Lower leg skin (tissue), 4 donors: ENCODE data around the gene ZFP42. TPM values are rescaled to one million over a fixed set of nuclear protein-coding genes. Genes with fewer than 3 reads are reported as not detected.
"Not testable (repeated sequence)": the region's sequence is repeated elsewhere in the genome, so short reads cannot be mapped to it uniquely, and the experiment has no call there.

Experiments
- DNase-seq, 2 donors: peaks; one replicate each; pipeline ENCODE4 v3.0.0-alpha.2; 2019; ENCODE audit warnings: low spot score in 2 of 2
- H3K4me3 ChIP-seq: fragments of 200-600 bp; sonication (generic); 2 replicates; pipeline ENCODE4 v1.5.1; 2017; ENCODE audit warnings: mild to moderate bottlenecking, low read depth; ENCODE audit not compliant: poor library complexity, severe bottlenecking
- POLR2A ChIP-seq, 2 donors: fragments of 450-650 bp; IDR thresholded peaks; one replicate each; pipeline ENCODE4 v1.6.1; 2016 to 2017; ENCODE audit warnings: antibody characterized with exemption in 2 of 2, mild to moderate bottlenecking in 1 of 2, moderate library complexity in 1 of 2
- WGBS, 2 donors: methylation state at CpG; one replicate each; pipeline ENCODE4 v1.1.5; 2018; 5-methylcytosine and 5-hydroxymethylcytosine counted together
- intact Hi-C: fragments of 100-400 bp; cut with DNase I; formaldehyde crosslinking; loops from one replicate; pipeline ENCODE4 v1.15.0; 2023; ENCODE audit warnings: low total_unique reads
- total RNA-seq, 4 donors: library from RNA; depleted of rRNA; stranded (reverse); fragments of >200 nt; gene quantifications; one replicate each; pipeline ENCODE4 v1.1.0, GENCODE V29; 2016
- TF ChIP-seq, protein P1 (sequence below), 3 donors: fragments of 450-650 bp; IDR thresholded peaks; one replicate each; pipeline ENCODE4 v1.5.1; 2016; ENCODE audit warnings: antibody characterized with exemption in 3 of 3, mild to moderate bottlenecking in 3 of 3, moderate library complexity in 2 of 3

ZFP42 gene
- total RNA-seq, 4 donors from 2014 or later: not detected

DNA sequence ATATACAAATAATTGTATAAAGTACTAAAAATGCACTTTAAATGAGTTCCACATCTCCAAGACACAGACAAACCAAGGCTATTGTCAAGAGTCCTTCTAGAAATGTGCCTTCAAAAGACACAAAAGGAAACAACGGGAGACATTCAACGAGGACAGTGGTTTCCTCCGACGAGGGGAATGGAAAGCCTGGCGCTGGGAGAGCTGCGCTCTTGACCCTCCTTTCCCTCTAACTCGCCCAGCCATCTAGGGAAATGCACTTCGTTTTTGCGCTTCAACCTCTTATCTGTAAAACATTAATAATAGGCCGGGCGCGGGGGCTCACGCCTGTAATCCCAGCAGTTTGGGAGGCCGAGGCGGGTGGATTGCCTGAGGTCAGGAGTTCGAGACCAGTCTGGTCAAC is 37.0 kb downstream of the ZFP42 start:
- intact Hi-C loops: no loop called here
- no peak for DNase-seq
- no peak for TF ChIP-seq POLR2A (IDR thresholded peaks at IDR 0.05)
- TF ChIP-seq, protein P1, sequence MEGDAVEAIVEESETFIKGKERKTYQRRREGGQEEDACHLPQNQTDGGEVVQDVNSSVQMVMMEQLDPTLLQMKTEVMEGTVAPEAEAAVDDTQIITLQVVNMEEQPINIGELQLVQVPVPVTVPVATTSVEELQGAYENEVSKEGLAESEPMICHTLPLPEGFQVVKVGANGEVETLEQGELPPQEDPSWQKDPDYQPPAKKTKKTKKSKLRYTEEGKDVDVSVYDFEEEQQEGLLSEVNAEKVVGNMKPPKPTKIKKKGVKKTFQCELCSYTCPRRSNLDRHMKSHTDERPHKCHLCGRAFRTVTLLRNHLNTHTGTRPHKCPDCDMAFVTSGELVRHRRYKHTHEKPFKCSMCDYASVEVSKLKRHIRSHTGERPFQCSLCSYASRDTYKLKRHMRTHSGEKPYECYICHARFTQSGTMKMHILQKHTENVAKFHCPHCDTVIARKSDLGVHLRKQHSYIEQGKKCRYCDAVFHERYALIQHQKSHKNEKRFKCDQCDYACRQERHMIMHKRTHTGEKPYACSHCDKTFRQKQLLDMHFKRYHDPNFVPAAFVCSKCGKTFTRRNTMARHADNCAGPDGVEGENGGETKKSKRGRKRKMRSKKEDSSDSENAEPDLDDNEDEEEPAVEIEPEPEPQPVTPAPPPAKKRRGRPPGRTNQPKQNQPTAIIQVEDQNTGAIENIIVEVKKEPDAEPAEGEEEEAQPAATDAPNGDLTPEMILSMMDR (IDR thresholded peaks at IDR 0.05): no peak
- WGBS, 2 donors: 64 to 68% methylated on average over 16 of the region's 16 CpGs
- no peak overlapping the region for H3K4me3 ChIP-seq

DNA sequence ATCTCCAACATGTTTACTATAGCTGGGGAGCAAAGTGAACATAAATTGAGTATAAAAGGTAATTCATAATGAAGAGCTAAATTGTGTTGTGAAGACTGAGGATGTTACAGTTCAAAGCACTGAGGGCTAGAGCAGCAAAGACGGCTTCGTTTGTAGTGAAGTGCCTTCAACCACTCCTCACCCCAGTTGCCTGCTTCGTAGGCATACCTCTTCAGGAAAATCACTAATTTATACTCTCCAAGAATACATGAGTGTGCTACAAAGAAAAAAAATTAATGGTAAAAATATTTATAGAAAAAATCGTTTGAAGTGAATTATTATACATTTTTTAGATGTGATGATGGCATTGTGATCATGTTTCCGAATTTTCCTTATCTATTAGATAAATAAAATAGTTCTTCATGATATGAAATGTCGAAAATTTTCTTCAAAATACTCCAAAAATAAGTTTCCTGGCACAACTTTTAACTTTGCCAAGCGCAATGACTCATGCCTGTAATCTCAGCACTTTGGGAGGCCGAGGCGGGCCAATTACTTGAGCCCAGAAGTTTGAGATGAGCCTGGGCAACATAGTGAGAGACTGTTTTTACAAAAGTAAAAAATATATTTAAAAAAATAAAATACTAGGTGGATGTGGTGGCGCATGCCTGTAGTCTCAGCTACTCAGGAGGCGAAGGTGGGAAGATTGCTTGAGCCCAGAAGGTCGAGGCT is 41.6 kb downstream of the ZFP42 start:
- intact Hi-C loops: no loop called here
- H3K4me3 ChIP-seq: no peak overlapping the region
- TF ChIP-seq POLR2A (IDR thresholded peaks at IDR 0.05): no peak
- TF ChIP-seq, protein P1 (IDR thresholded peaks at IDR 0.05): no peak
- DNase-seq: no peak
- WGBS, 2 donors: 70 to 74% methylated on average over 12 of the region's 12 CpGs

DNA sequence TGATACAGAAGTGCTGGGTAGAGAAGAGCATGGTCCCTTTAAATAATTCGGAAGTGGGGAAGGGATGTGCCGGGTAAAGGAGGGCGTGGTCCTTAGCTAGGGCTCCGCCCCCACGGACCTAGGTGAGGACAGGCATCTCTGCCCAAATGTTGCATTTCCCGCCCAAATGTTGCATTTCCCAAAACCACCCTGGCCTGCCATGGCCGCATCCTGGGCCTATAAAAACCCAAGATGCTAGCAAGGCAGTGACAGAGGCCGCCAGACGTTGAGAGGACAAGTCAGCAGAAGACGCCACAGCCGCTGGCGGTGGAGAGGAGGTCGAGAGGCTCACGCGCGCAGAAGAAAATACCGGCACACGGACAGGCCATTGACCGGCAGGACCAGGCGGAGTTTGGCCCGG is 46.1 kb downstream of the ZFP42 start:
- no peak for TF ChIP-seq POLR2A (IDR thresholded peaks at IDR 0.05)
- TF ChIP-seq, protein P1 (IDR thresholded peaks at IDR 0.05): no peak
- intact Hi-C loops: no loop called here
- WGBS, 2 donors: 87 to 91% methylated on average over 21 of the region's 21 CpGs
- H3K4me3 ChIP-seq: no peak overlapping the region
- no peak for DNase-seq

DNA sequence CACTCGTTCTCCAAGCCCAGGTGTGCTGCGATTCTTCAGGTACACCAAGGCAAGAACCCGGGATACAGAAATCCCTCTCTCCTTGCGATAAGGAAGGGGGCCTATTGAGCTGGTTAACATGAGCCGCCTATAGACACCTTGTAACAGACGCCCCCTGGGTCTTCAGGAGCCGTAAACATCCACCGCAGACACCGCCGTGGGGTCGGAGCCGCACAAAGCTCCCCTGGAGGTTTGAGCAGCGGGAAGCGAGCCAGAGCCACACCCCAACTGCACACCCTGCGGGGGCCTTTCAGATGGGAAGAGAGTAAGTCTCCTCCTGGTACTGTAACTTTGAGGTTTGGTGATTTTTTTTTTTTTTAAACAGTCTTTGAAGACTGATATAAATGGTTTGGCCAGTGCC is 46.6 kb downstream of the ZFP42 start:
- intact Hi-C loops: no loop called here
- no peak overlapping the region for H3K4me3 ChIP-seq
- no peak for DNase-seq
- TF ChIP-seq POLR2A (IDR thresholded peaks at IDR 0.05): no peak
- TF ChIP-seq, protein P1 (IDR thresholded peaks at IDR 0.05): no peak
- 43 to 64% methylated on average over 13 to 15 of the region's 15 CpGs for WGBS, 2 donors

DNA sequence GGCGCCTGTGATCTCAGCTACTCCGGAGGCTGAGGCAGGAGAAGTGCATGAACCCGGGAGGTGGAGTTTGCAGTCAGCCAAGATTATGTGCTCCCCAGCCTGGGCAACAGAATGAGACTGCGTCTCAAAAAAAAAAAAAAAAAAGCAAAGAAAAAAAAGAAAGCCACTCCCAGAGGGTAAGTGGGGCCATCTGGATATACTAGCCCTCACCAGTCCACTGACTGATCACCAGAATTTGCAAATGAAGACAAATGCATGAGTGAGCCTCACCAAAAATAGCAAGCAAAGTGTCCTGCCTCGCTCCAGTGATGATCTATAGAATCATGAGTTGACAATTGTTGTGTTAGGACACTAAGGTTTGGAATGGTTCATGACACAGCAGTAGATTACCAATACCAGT is 47.6 kb downstream of the ZFP42 start:
- intact Hi-C loops: no loop called here
- TF ChIP-seq POLR2A (IDR thresholded peaks at IDR 0.05): no peak
- TF ChIP-seq, protein P1 (IDR thresholded peaks at IDR 0.05): no peak
- DNase-seq: no peak
- H3K4me3 ChIP-seq: no peak overlapping the region
- WGBS, 2 donors: 87 to 89% methylated on average over 5 of the region's 5 CpGs

DNA sequence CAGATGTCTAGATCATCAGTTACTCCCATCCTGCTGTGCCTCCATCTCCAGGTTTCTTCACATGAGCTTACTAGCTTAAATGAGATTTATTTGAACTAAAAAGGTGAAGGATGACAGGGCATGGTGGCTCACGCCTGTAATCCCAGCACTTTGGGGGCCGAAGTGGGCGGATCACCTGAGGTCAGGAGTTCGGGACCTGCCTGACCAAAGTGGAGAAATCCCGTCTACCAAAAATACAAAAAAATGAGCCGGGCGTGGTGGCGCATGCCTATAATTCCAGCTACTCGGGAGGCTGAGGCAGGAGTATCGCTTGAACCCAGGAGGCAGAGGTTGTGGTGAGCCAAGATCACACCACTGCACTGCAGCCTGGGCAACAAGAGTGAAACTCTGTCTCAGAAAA is 49.9 kb downstream of the ZFP42 start:
- 90% methylated on average over 10 of the region's 10 CpGs for WGBS, 2 donors
- DNase-seq, intact Hi-C loops, H3K4me3 ChIP-seq: not testable (repeated sequence)
